Testis (tissue), 3 donors: ENCODE data around the gene BLOC1S4. TPM values are rescaled to one million over a fixed set of nuclear protein-coding genes. Genes with fewer than 3 reads are reported as not detected.

Experiments used
- DNase-seq: peaks from one replicate; pipeline ENCODE4 v3.0.0-alpha.2; 2019
- H3K27ac ChIP-seq, 2 donors: fragments of 200-600 bp; sonication (generic); one replicate each; pipeline ENCODE4 v1.5.1; 2019
- H3K27me3 ChIP-seq: fragments of 200-600 bp; sonication (generic); one replicate; pipeline ENCODE4 v1.5.1; 2019
- H3K36me3 ChIP-seq: fragments of 200-600 bp; sonication (generic); one replicate; pipeline ENCODE4 v1.5.1; 2017; ENCODE audit warnings: low read depth; ENCODE audit errors: missing control alignments
- H3K4me1 ChIP-seq: fragments of 200-600 bp; sonication (generic); one replicate; pipeline ENCODE4 v1.5.1; 2019
- H3K4me3 ChIP-seq, 2 donors: fragments of 200-600 bp; sonication (generic); one replicate each; pipeline ENCODE4 v1.5.1; 2017 to 2019
- H3K9me3 ChIP-seq: fragments of 200-600 bp; sonication (generic); one replicate; pipeline ENCODE4 v1.5.1; 2017
- CTCF ChIP-seq, 3 experiments: fragments of 450-650 bp in 2 of 3; fragments of 200-600 bp in 1 of 3; sonication (generic) in 1 of 3; IDR thresholded peaks; one replicate each; pipeline ENCODE4 v1.5.1; 2016 to 2019; ENCODE audit warnings: antibody characterized with exemption in 3 of 3, mild to moderate bottlenecking in 2 of 3, moderate library complexity in 1 of 3
- POLR2A ChIP-seq: fragments of 450-650 bp; IDR thresholded peaks from one replicate; pipeline ENCODE4 v1.6.1; 2017; ENCODE audit warnings: antibody characterized with exemption, mild to moderate bottlenecking, moderate library complexity
- WGBS, 2 donors: methylation state at CpG; one replicate each; pipeline ENCODE4 v1.1.5; 2018; 5-methylcytosine and 5-hydroxymethylcytosine counted together
- intact Hi-C: fragments of 100-400 bp; cut with DNase I; formaldehyde crosslinking; loops from one replicate; pipeline ENCODE4 v1.15.1; 2023; ENCODE audit warnings: low total_unique reads
- polyA plus RNA-seq: library from polyadenylated mRNA; stranded (reverse); fragments of 350-450 nt; fragmentation: Illumina TruSeq; extraction: RNeasy Lipid Tissue Mini Kit (QIAGEN cat#74804); gene quantifications from one replicate; pipeline ENCODE4 v1.2.3, GENCODE V29; 2014; ENCODE audit warnings: low read depth, low replicate concordance; ENCODE audit not compliant: insufficient read depth
- total RNA-seq, 2 donors: library from RNA; depleted of rRNA; stranded (reverse); fragments of >200 nt; gene quantifications; one replicate each; pipeline ENCODE4 v1.2.3, GENCODE V29; 2016

The BLOC1S4 gene
- total and polyA plus RNA-seq, 3 donors from 2014 or later, result 10.2 to 27.3 (median 21.3) TPM

- TF ChIP-seq POLR2A, result no peak
- no peak for TF ChIP-seq CTCF (IDR thresholded peaks at IDR 0.05)
- Histone ChIP-seq H3K27me3 (no peaks in the 10 kb centered on the region), H3K27ac (no peak overlapping the region), H3K4me3 (no peak overlapping the region), H3K4me1 (no peaks in the 10 kb centered on the region), H3K36me3 (no peaks in the 10 kb centered on the region), H3K9me3 (no peaks in the 10 kb centered on the region)
- intact Hi-C loops, result no loop called here
- 84 to 85% methylated on average over 13 to 18 of the region's 18 CpGs for WGBS, 2 donors
- DNase-seq, result no peak
Measured at GRCh38 chr4:6695660-6696610, 20.0 kb upstream of the BLOC1S4 start.

- no peaks in the 10 kb centered on the region for H3K4me1 ChIP-seq
- WGBS, 2 donors, result 69 to 84% methylated on average over 8 of the region's 8 CpGs
- H3K4me3 ChIP-seq, result no peak overlapping the region
- H3K36me3 ChIP-seq, result no peaks in the 10 kb centered on the region
- H3K27me3 ChIP-seq, result no peaks in the 10 kb centered on the region
- TF ChIP-seq CTCF (IDR thresholded peaks at IDR 0.05), result no peak
- no peak for TF ChIP-seq POLR2A
- intact Hi-C loops, result no loop called here
- H3K27ac ChIP-seq, result no peak overlapping the region
- H3K9me3 ChIP-seq, result no peaks in the 10 kb centered on the region
- DNase-seq, result no peak
Measured at GRCh38 chr4:6696611-6697010, 19.4 kb upstream of the BLOC1S4 start.

- TF ChIP-seq POLR2A (no peak), CTCF (IDR thresholded peaks at IDR 0.05) (no peak)
- Histone ChIP-seq H3K4me3 (no peak overlapping the region), H3K36me3 (no peaks in the 10 kb centered on the region), H3K27me3 (no peaks in the 10 kb centered on the region), H3K4me1 (no peaks in the 10 kb centered on the region), H3K9me3 (no peaks in the 10 kb centered on the region), H3K27ac (no peak overlapping the region)
- 95 to 97% methylated on average over 6 of the region's 6 CpGs for WGBS, 2 donors
- intact Hi-C loops, result no loop called here
- no peak for DNase-seq
Measured at GRCh38 chr4:6697131-6697530, 18.8 kb upstream of the BLOC1S4 start.

GRCh38 chr4:6699388-6699787, 16.6 kb upstream of the BLOC1S4 start:
- Histone ChIP-seq H3K36me3 (no peaks in the 10 kb centered on the region), H3K4me3 (no peak overlapping the region), H3K27me3 (no peaks in the 10 kb centered on the region), H3K27ac (no peak overlapping the region), H3K4me1 (no peaks in the 10 kb centered on the region), H3K9me3 (no peaks in the 10 kb centered on the region)
- WGBS, 2 donors, result 74 to 92% methylated on average over 5 of the region's 5 CpGs
- TF ChIP-seq CTCF (IDR thresholded peaks at IDR 0.05) (no peak), POLR2A (no peak)
- intact Hi-C loops, result no loop called here
- DNase-seq, result no peak
